ENCODE data around the gene HPS1. TPM values are rescaled to one million over a fixed set of nuclear protein-coding genes. Genes with fewer than 3 reads are reported as not detected.

HPS1 gene
- total RNA-seq, 1 experiment from 2014 or later = 47.4 TPM

DNA sequence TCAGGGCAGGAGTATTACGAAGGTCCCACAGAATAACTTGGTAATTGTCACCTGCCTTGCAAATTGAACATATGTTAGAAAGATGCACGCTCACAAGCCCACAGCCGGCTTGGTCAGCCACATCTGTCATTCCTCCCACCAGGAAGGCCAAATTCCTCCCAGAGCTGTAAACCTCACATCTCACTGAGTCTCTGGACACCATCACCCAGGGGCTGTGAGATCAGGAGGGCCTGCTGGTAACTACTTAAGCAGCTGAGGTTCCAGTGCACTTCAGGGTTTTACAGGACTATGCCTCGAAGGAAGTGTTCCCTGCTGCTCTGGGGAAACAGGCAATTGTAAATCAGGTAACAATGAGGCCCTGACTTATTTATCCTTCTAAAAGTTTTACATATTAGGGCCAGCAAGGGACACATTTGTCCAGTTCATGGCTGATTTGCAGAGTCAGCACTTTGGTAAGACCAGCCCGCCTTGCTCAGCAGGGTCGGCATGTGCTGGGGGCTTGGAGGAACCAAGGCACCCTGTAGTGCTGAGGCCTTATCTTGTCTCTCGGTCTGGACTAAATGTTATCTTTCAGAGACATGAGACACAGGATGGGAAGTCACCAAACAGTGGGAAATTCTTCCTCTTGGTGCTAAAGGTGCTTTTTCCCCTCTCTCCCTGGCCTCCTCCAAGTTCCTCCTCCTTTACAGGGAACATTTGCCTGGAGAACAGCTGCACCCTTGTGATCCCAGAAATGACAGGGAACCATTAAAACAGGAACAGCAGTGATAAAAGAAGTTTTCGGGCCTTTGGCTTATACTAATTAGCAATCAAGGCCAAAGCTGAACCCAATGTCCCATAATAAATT is 66.0 kb downstream of the HPS1 start:
- Histone ChIP-seq H3K4me1 (ENCODE audit: insufficient read depth, low read length) (no peaks in the 10 kb centered on the region; the same call in 1 of the 2 replicates), H2BK15ac (ENCODE audit: low read depth, low read length) (no peak overlapping the region), H3K56ac (ENCODE audit: insufficient read length, low read depth, low read length) (no peak overlapping the region), H3K79me1 (ENCODE audit: insufficient read depth, low read depth, low read length, poor library complexity, severe bottlenecking) (no peaks in the 10 kb centered on the region), H2BK5ac (ENCODE audit: insufficient read length, low read length) (no peak overlapping the region), H3T11ph (ENCODE audit: low read length) (no peak overlapping the region), H3K4me2 (ENCODE audit: insufficient read depth, insufficient read length, low read length) (no peak overlapping the region), H4K20me1 (ENCODE audit: control insufficient read depth, insufficient read depth, insufficient read length) (no peaks in the 10 kb centered on the region), H4K5ac (ENCODE audit: insufficient read length, low read depth, low read length) (no peak overlapping the region), H3K9ac (ENCODE audit: extremely low read depth, insufficient read length, low read length) (no peak overlapping the region), H3K23me2 (ENCODE audit: insufficient read length, low read depth, low read length, poor library complexity, severe bottlenecking) (no peaks in the 10 kb centered on the region), H3K23ac (ENCODE audit: insufficient read length, low read depth, low read length) (no peak overlapping the region), H3K18ac (ENCODE audit: insufficient read length, low read depth, low read length) (no peak overlapping the region), H2AFZ (ENCODE audit: low read length) (no peak overlapping the region), H2BK120ac (ENCODE audit: low read depth, low read length, poor library complexity, severe bottlenecking) (no peak overlapping the region), H3K14ac (ENCODE audit: insufficient read depth, low read length) (no peak overlapping the region), H3K9me3 (ENCODE audit: control insufficient read depth, low read depth, low read length) (no peaks in the 10 kb centered on the region), H3K27ac (ENCODE audit: insufficient read length, low read depth, low read length) (no peak overlapping the region), H2AK5ac (ENCODE audit: insufficient read length, low read length) (no peak overlapping the region), H4K91ac (ENCODE audit: insufficient read length, low read depth, low read length) (no peak overlapping the region), H2BK12ac (ENCODE audit: insufficient read length, low read depth, low read length) (no peak overlapping the region), H3K79me2 (ENCODE audit: insufficient read depth, low read length) (no peaks in the 10 kb centered on the region), H2BK20ac (ENCODE audit: low read depth, low read length, poor library complexity, severe bottlenecking) (no peak overlapping the region), H3K27me3 (ENCODE audit: insufficient read depth, low read length) (no peaks in the 10 kb centered on the region), H4K8ac (replicated peaks; ENCODE audit: insufficient read length, low read depth, low read length) (no peak overlapping the region), H3K4ac (ENCODE audit: low read depth, low read length) (no peak overlapping the region)
- no peak for DNase-seq
- Mint-ChIP-seq H3K4me3 (no peak overlapping the region), H3K9me3 (peaks cover 7 to 11% of the 10 kb centered on the region in 2 experiments; a peak in 4 of 5 replicates), H3K36me3 (ENCODE audit: insufficient read depth in 1 of 3, low read depth in 3 of 3) (peaks cover 0 to 3% (median 2%) of the 10 kb centered on the region in 3 experiments; a peak in 3 of 7 replicates), H3K27ac (peak overlapping the region in 1 of 3 experiments; percentile 88; a peak in 1 of 7 replicates), H3K27me3 (ENCODE audit: low read depth) (no peaks in the 10 kb centered on the region), H3K4me1 (peaks cover 12 to 14% of the 10 kb centered on the region in 2 experiments)
- TF ChIP-seq, protein P1, sequence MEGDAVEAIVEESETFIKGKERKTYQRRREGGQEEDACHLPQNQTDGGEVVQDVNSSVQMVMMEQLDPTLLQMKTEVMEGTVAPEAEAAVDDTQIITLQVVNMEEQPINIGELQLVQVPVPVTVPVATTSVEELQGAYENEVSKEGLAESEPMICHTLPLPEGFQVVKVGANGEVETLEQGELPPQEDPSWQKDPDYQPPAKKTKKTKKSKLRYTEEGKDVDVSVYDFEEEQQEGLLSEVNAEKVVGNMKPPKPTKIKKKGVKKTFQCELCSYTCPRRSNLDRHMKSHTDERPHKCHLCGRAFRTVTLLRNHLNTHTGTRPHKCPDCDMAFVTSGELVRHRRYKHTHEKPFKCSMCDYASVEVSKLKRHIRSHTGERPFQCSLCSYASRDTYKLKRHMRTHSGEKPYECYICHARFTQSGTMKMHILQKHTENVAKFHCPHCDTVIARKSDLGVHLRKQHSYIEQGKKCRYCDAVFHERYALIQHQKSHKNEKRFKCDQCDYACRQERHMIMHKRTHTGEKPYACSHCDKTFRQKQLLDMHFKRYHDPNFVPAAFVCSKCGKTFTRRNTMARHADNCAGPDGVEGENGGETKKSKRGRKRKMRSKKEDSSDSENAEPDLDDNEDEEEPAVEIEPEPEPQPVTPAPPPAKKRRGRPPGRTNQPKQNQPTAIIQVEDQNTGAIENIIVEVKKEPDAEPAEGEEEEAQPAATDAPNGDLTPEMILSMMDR (conservative IDR thresholded peaks at IDR 0.05) = no peak
- WGBS (ENCODE audit: extremely low coverage, insufficient read length, low lambda C conversion rate) = no CpG with 5 or more reads among the region's 8 CpGs
